GM13976 (cell line): ENCODE results near the gene ABRAXAS1.

Source experiments
- DNase-seq: peaks from one replicate; pipeline ENCODE4 v3.0.0; 2012; ENCODE audit warnings: low spot score
- in situ Hi-C: fragments of 300-500 bp; cut with MboI; formaldehyde crosslinking; loops from one replicate; pipeline ENCODE4 v1.12.0; 2022; ENCODE audit warnings: low sequenced_read_pairs, mixed read lengths, inconsistent platforms; ENCODE audit not compliant: unreplicated experiment
- TF ChIP-seq, protein P1 (sequence below): IDR thresholded peaks from 2 replicates; pipeline ENCODE4 v1.5.1; 2012; ENCODE audit warnings: borderline replicate concordance, mild to moderate bottlenecking; ENCODE audit not compliant: insufficient read depth; ENCODE audit errors: extremely low read depth, missing control alignments, control extremely low read depth

ABRAXAS1 gene

GRCh38 chr4:83454686-83455085 is 30.2 kb downstream of the ABRAXAS1 start:
- TF ChIP-seq, protein P1, sequence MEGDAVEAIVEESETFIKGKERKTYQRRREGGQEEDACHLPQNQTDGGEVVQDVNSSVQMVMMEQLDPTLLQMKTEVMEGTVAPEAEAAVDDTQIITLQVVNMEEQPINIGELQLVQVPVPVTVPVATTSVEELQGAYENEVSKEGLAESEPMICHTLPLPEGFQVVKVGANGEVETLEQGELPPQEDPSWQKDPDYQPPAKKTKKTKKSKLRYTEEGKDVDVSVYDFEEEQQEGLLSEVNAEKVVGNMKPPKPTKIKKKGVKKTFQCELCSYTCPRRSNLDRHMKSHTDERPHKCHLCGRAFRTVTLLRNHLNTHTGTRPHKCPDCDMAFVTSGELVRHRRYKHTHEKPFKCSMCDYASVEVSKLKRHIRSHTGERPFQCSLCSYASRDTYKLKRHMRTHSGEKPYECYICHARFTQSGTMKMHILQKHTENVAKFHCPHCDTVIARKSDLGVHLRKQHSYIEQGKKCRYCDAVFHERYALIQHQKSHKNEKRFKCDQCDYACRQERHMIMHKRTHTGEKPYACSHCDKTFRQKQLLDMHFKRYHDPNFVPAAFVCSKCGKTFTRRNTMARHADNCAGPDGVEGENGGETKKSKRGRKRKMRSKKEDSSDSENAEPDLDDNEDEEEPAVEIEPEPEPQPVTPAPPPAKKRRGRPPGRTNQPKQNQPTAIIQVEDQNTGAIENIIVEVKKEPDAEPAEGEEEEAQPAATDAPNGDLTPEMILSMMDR, result no peak
- in situ Hi-C loops, result no loop called here
- DNase-seq, result no peak

GRCh38 chr4:83449009-83449408 is 35.9 kb downstream of the ABRAXAS1 start:
- in situ Hi-C loops, result no loop called here
- TF ChIP-seq, protein P1, result no peak
- DNase-seq, result no peak

- in situ Hi-C loops, result no loop called here
- TF ChIP-seq, protein P1, result no peak
- DNase-seq, result peak; percentile 32
Measured at GRCh38 chr4:83440899-83441298, 44.0 kb downstream of the ABRAXAS1 start.

- in situ Hi-C loops, result no loop called here
- DNase-seq, result no peak
- TF ChIP-seq, protein P1, result no peak
Measured at GRCh38 chr4:83440148-83440814, 44.6 kb downstream of the ABRAXAS1 start.

GRCh38 chr4:83438719-83439118 is 46.2 kb downstream of the ABRAXAS1 start:
- DNase-seq, result no peak
- in situ Hi-C loops, result no loop called here
- TF ChIP-seq, protein P1, result no peak

GRCh38 chr4:83436680-83437079 is 48.2 kb downstream of the ABRAXAS1 start:
- DNase-seq, result no peak
- in situ Hi-C loops, result no loop called here
- TF ChIP-seq, protein P1, result no peak

DNA sequence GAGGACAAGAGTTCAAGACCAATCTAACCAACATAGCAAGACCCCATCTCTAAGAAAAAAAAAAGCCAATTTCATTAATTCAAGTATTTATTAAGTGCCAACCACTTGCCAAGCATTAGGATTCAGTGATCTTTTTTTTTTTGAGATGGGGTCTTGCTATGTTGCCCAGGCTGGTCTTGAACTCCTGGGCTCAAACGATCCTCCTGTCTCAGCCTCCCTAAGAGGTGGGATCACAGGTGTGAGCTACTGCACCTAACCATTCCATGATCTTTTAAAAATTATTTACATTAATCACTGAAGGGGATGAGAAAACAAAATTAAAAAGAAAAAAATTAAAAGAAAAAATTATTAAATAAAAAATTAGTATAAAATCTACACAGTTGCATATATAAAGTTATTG is 53.7 kb downstream of the ABRAXAS1 start:
- DNase-seq, result no peak
- in situ Hi-C loops, result no loop called here
- TF ChIP-seq, protein P1, result no peak
